Upper lobe of right lung (tissue), 1 donor: ENCODE data around the gene GOLGA6A. TPM values are rescaled to one million over a fixed set of nuclear protein-coding genes. Genes with fewer than 3 reads are reported as not detected.

Source experiments
- ATAC-seq: fragments of 200-7000 bp; cut with Tn5 transposase; one replicate; pipeline ENCODE4 v1.9.1; 2020; ENCODE audit warnings: mild to moderate bottlenecking, moderate library complexity
- DNase-seq: peaks from one replicate; pipeline ENCODE4 v3.0.0-alpha.2; 2020
- H3K27ac ChIP-seq: fragments of 200-600 bp; one replicate; pipeline ENCODE4 v1.8.0; 2022
- H3K27me3 ChIP-seq: fragments of 200-600 bp; one replicate; pipeline ENCODE4 v1.8.0; 2022; ENCODE audit warnings: mild to moderate bottlenecking
- H3K36me3 ChIP-seq: fragments of 200-600 bp; one replicate; pipeline ENCODE4 v1.8.0; 2022
- H3K4me1 ChIP-seq: fragments of 200-600 bp; one replicate; pipeline ENCODE4 v1.8.0; 2022
- H3K4me3 ChIP-seq: fragments of 200-600 bp; one replicate; pipeline ENCODE4 v1.8.0; 2022; ENCODE audit warnings: mild to moderate bottlenecking
- H3K9me3 ChIP-seq: fragments of 200-600 bp; one replicate; pipeline ENCODE4 v1.8.0; 2022
- CTCF ChIP-seq: fragments of 200-600 bp; IDR thresholded peaks from one replicate; pipeline ENCODE4 v1.8.0; 2022; ENCODE audit warnings: antibody characterized with exemption
- intact Hi-C: fragments of 100-400 bp; cut with DNase I; formaldehyde crosslinking; loops from one replicate; pipeline ENCODE4 v1.11.0; 2022
- total RNA-seq: library from RNA; stranded (reverse); fragmentation: NEBNext Ultra II Directional; extraction: Animal tissue kit (Norgen Biotek cat#: 25700); gene quantifications from one replicate; pipeline ENCODE4 v1.2.1, GENCODE V29; 2021
- donor health status: DM: no; HTN: yes; CAD: no; lungs with severe emphysema.

The GOLGA6A gene
- total RNA-seq, 1 donor from 2014 or later, result not detected

- ATAC-seq, result no peak
- Histone ChIP-seq H3K4me1 (peaks cover 15% of the 10 kb centered on the region), H3K9me3 (no peaks in the 10 kb centered on the region), H3K27me3 (no peaks in the 10 kb centered on the region), H3K36me3 (peaks cover 53% of the 10 kb centered on the region), H3K27ac (no peak overlapping the region), H3K4me3 (no peak overlapping the region)
- intact Hi-C loops, result no loop called here
- no peak for DNase-seq
- no peak for TF ChIP-seq CTCF
Observed at GRCh38 chr15:74037171-74038117, 44.9 kb downstream of the GOLGA6A start.

GRCh38 chr15:74036271-74037170, 45.8 kb downstream of the GOLGA6A start:
- H3K9me3 ChIP-seq, result no peaks in the 10 kb centered on the region
- H3K27ac ChIP-seq, result no peak overlapping the region
- ATAC-seq, result peak; percentile 55
- TF ChIP-seq CTCF, result peak; percentile 45
- no peak for DNase-seq
- intact Hi-C loops, result no loop called here
- H3K27me3 ChIP-seq, result no peaks in the 10 kb centered on the region
- H3K36me3 ChIP-seq, result peaks cover 60% of the 10 kb centered on the region
- H3K4me3 ChIP-seq, result no peak overlapping the region
- peaks cover 15% of the 10 kb centered on the region for H3K4me1 ChIP-seq

GRCh38 chr15:74035121-74036017, 47.0 kb downstream of the GOLGA6A start:
- no peak for TF ChIP-seq CTCF
- DNase-seq, result no peak
- no peak overlapping the region for H3K4me3 ChIP-seq
- intact Hi-C loops, result no loop called here
- ATAC-seq, result no peak
- no peak overlapping the region for H3K27ac ChIP-seq
- no peaks in the 10 kb centered on the region for H3K9me3 ChIP-seq
- H3K4me1 ChIP-seq, result peaks cover 8% of the 10 kb centered on the region
- H3K27me3 ChIP-seq, result no peaks in the 10 kb centered on the region
- peaks cover 60% of the 10 kb centered on the region for H3K36me3 ChIP-seq

GRCh38 chr15:74034206-74034755, 48.1 kb downstream of the GOLGA6A start:
- ATAC-seq, result no peak
- H3K36me3 ChIP-seq, result peaks cover 69% of the 10 kb centered on the region
- H3K27me3 ChIP-seq, result no peaks in the 10 kb centered on the region
- H3K4me3 ChIP-seq, result no peak overlapping the region
- H3K27ac ChIP-seq, result no peak overlapping the region
- TF ChIP-seq CTCF, result no peak
- H3K9me3 ChIP-seq, result no peaks in the 10 kb centered on the region
- intact Hi-C loops, result no loop called here
- H3K4me1 ChIP-seq, result no peaks in the 10 kb centered on the region
- DNase-seq, result no peak
